HG02840 (cell line): ENCODE data around the gene B3GAT1.

Source experiments
- ATAC-seq: cut with Tn5 transposase; IDR thresholded peaks from one replicate; pipeline ENCODE4 v1.9.1; 2021; ENCODE audit warnings: mild to moderate bottlenecking, moderate library complexity, moderate number of reproducible peaks; ENCODE audit not compliant: unreplicated experiment, low FRiP score

B3GAT1 gene

DNA sequence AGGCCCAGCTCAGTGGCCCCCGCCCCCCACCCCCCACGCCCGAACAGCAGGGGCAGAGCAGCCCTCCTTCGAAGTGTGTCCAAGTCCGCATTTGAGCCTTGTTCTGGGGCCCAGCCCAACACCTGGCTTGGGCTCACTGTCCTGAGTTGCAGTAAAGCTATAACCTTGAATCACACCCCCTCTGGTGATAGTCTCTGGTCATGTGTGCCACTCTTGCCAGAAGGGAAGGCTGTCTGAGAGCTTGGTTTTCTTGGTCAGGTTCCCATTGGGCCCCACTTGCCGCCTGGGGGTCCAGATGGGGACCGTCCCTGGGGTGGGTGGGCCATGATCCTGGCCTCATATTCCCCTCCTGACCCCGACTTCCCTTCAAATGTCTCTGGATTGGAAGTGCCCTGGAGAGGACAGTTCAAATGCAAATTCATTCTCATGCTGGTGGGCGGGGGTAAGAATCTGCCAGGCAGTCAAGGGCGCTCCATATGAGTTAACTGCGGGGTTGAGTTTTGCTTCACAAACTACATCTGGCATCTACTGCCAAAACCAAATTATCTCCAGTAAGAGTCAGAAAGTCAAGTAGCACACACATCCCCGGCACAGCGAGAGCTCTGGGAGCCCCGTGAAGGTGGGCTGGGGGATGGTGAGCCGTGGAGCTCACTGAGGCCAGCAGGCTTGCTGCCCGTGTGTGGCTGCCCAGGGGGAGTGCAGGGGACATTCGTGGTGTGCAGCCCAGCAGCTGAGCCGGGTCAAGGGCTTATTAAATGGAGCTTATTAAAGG is 35.7 kb downstream of the B3GAT1 start:
- ATAC-seq: no peak

DNA sequence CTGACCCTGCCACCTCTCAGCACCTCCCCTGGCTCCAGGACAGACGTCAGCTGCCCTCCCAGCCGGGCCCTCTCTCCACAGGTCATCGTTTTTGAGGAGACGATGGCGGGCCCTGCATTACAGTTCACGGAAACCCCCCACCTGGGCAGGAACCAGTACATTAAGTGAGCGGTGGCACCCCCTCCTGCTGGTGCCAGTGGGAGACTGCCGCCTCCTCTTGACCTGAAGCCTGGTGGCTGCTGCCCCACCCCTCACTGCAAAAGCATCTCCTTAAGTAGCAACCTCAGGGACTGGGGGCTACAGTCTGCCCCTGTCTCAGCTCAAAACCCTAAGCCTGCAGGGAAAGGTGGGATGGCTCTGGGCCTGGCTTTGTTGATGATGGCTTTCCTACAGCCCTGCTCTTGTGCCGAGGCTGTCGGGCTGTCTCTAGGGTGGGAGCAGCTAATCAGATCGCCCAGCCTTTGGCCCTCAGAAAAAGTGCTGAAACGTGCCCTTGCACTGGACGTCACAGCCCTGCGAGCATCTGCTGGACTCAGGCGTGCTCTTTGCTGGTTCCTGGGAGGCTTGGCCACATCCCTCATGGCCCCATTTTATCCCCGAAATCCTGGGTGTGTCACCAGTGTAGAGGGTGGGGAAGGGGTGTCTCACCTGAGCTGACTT is 37.0 kb downstream of the B3GAT1 start:
- no peak for ATAC-seq

DNA sequence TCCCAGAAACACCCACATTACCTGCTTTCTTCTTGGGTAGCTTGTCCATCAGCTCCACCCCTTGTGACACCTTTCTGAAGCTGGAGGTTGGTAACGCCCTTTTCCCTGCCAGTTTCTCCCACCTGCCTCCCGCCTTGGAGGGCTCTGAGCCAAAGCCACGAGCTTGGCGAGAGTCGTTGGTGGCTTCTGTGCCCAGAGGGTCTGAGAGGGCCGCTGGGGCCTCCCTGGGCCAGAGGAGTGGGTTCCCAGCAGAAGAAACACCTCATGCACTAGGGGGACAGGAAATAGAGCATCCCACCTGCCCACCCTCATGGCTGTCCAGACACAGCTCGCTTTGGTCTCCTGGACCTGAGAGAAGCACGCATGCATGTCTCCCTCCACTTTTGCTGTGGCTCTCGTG is 37.9 kb downstream of the B3GAT1 start:
- no peak for ATAC-seq

DNA sequence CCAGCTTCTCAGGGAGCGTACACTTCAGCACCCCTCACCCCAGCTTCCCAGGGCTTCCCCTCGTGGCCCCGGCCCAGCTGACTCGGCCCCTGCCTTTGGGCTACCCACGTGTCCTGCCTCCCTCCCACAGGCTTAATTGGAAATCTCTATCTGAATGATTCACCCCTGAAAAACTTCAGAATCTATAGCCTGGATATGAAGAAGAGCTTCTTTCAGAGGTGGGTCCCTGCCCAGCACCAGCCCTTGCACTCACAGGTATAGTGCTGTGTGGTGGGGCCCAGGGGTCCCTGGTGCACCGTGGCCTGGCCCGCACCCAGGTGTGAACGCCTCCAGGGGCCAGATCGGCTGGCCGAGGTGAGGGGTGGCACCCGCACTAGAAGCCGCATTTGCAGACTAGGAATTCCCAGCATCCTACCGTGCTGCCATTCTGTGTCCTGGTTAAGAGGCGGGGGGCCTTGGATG is 38.4 kb downstream of the B3GAT1 start:
- no peak for ATAC-seq

DNA sequence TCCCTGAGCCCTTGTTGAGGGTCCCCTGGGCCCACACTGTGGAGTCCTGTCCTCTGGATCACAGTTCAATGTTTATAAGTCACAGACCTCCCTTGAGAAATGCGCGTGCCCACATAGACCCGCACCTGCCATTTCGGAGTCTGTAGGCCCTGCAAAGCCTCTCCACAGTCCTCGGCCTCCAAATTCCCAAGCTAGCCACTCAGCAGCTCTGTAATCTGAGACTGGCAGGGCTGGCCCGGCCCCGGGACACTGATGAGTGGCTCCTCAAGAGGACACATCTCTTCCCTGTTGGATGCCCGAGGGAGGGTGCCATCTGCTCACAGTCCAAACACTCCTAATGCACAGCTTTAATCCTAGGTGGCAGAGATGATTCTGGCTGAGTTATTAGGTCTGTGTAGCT is 39.1 kb downstream of the B3GAT1 start:
- no peak for ATAC-seq

DNA sequence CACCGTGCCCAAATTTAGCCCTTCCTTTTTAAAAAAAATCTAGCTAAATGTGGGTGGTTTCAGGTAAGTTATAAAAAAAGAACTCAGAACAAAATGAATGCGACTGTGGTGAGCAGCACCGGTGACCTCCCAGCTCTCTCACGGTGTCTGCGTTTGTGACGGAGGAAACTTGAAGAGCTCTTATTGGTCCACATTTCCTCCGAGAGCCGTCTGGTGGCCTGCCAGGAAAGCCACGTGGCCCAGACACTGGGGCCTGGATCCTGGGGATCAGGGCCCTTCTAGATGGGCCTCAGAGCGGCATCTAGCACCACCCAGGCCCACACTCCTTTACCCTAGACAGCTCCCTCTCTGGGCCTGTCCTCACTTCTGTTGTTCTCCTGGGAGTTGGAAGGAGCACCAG is 39.5 kb downstream of the B3GAT1 start:
- ATAC-seq: no peak

DNA sequence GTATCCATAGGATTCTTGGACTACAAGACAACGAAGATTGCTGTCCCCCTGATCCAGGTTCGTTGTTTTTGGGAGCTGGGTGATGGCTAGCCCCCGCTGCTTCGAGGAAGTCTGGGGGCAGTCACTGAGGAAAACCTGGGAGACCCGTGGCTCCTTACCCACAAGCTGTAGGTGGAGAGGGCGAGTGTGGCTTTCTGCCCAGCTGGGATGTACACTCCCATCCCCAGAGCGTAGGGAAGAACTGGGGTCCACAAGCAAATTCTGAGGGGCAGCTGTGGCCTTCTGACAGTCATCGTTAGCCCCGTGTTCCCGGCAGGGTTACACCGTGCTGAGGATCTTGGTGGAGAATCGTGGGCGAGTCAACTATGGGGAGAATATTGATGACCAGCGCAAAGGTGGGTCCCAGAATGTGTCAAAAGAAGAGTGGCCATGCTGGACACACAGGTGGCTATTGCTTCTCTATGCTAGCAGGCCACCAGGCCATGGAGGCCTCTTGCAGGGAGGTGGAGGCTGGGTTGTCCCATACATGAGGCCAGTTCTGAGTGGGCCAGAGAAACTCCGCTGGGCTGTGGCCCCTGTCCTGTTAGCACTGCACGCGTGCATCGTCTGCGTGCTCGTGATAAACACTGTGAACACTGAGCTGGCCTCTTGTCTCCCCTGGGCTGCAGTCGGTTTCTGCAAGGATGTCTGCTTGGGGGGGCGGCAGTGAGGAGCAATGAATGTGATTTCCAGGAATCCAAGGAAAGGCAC is 40.4 kb downstream of the B3GAT1 start:
- ATAC-seq: no peak

DNA sequence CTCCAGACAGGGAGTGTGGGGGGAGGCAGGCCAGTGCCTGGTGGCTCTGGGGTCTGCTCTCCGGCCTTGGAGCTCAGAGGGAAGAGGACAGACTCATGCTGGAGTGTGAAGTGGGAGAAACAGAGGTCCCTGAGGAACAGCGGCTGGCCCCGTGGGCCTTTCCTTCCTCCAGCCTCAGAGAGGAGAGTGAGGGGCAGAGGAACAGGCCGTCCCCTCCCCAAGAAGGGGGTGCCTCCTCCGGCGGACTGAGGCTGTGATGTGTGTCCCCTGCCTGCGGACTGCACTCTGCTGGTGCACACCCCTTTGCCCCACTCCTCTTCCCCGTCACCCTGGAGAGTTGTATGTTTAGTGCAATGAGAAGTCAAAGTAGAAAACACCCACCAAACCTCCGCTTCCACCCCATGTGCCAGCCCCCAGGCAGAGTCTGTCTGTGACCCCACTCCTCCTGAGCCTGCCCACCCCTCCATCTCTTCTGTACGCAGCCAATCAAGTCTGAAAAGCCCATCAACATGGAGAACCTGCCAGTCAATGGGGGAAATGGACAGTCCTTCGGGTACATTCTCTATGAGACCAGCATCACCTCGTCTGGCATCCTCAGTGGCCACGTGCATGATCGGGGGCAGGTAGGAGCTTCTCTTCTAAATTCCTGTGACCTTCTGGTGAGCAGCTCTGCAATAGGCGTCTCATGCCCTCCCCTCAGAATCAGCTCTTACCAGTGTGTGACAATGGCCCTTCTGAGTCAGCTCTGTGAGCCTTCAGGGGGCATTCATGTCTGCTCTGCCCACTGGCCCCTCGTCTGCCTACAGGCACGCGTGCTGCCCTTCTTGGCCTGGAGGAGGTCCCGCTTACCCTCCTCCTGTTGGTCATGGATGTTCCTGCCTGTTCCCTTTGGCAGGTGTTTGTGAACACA is 41.3 kb downstream of the B3GAT1 start:
- no peak for ATAC-seq

DNA sequence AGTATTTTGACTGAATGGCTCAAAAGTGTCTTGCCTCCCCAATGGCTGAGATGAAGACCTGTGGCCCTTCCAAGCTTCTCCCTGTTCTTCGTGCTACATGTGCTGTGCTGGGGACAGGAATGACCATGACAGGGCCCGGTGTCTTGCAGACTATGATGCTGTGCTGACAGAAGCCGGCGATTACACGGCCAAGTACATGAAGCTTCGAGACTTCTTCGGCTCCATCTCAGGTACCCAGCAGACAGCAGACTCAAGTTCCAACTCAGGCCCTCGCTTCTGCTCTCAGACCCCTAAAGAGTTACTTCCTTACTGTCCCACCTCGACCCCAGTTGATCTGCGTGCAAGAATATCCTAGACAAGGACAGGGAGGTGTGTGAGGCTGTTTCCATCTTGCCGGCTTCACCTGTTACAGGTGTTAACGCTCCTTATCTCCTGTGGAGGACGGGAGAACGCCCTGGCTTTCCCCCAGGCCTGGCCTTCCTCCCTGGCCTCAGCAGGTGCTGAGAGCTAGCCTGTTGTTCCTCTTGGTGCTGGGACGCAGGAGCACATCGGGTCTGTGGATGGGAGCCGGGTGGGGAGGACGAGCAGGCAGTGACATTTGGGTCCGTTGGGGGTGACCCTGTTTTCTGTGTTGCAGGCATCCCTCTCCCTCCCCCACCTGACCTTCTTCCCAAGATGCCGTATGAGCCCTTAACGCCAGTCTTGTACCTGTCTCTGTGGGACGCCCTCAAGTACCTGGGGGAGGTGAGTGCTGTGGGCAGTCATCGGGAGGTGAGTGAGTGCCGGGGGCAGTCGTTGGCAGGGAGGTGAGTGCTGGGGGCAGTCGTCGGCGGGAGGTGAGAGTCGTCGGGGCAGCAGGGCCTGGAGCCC is 42.2 kb downstream of the B3GAT1 start:
- ATAC-seq: no peak

DNA sequence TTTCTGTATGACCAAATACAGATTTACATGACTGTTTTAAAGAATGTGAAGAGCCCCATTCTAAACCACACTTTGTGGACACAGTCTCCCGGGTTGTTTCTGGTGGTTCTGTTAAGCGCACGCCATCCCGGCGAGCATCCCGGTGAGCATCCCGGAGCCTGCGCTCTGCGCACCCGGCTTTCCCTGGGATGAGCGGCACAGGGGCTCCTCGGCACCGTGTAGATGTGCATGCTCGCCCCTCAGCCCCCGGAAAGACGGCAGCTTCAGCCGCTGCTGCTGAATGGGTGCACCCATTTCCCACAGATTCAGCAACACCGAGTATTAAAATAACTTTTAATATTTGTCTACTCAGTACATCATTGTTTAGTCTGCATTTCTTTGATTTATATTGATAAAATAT is 44.3 kb downstream of the B3GAT1 start:
- ATAC-seq: no peak

DNA sequence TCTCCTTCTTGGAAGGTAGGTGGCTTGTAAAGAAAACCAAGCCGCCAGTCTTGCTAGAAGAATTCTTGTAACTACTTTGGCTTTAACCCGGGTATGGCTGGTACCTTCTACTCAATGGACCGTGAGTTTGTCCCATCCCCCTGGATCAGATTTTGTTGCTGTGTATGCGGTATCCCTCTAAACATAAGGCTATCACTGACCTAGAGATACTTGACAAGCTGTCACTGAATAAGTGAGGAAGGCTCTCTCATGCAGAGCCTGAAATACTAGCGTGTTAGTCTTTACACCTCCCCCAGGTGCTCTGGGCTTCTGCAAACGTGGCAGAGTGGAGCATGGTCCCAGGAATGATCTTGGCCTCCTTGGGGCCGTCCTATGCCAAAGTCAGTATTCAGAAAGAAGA is 45.8 kb downstream of the B3GAT1 start:
- ATAC-seq: no peak

DNA sequence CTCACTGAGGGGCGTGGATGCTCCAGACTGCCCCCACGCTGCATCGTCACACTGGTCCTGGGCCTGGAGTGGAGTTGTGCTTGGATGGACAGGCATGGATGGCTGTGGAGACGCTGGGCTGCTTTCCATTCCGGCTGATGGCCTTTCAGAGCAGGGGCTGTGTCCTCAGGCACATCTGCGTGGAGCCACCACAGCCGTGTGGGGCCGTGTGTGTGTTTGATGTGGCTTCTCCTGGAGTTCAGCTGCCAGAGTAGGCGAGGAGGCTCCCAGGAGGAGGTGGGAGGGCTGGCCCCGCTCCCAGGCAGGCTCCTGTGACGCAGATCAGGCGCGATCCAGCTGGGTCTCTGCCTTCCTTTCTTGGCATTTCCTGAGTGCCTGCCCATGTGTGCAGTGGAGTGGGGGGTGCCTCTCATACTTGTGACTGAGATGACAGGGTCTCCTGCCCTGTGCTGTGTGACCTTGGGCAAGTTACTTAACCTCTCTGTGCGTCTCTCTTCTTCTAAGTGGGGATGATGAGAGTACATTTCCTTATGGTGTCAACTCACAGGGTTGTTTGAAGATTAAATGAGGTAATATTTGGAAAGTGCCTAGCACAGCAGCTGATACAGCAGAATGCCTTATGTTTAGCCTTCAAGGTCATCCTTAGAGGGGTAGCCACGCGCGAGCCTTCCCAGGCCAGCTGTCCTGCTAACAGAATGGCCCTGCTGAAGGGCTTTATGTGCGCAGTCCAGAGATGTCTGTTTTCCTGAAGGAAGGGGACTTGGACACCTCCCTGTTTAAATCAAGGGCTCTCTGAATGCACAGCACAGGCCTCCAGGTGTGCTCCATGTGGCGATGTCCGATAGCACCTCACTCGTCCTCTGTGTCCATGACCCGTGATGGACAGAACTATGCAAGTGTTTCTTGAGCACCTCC is 46.8 kb downstream of the B3GAT1 start:
- no peak for ATAC-seq

DNA sequence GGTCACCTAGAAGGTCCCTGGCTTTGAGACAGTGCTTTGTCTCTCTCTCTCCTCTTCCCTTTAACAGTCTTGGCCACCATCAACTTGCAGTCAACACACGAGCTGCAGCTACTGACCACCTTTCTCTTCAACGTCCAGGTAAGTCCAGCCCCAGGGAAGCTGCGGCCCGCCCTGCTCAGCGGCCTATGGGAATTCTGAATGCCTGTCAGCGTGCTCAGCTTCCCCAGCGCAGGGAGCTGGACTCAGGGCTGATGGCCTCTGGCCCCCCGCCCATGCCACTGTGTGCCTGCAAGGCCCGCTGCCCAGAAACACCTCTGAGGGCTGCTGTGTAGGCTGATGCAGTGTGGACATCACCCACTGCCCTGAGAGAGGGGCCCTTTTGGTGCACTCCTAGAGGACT is 47.8 kb downstream of the B3GAT1 start:
- ATAC-seq: no peak

DNA sequence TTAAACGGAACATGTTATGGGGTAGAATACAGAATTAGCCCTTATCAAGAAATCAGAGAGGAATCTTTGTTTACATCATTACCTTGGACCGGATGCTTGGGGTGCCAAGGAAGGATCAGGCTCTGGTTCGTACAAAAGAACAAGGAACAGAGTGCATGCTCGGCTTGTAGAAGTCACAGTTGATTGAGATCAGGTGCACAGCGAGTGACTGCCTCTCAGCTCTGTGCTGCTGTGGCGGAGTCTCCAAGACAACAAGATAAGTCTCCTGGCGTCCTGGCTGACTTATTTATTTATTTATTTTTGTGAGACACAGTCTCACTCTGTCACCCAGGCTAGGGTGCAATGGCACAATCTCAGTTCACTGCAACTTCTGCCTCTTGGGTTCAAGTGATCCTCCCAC is 48.5 kb downstream of the B3GAT1 start:
- ATAC-seq: no peak

DNA sequence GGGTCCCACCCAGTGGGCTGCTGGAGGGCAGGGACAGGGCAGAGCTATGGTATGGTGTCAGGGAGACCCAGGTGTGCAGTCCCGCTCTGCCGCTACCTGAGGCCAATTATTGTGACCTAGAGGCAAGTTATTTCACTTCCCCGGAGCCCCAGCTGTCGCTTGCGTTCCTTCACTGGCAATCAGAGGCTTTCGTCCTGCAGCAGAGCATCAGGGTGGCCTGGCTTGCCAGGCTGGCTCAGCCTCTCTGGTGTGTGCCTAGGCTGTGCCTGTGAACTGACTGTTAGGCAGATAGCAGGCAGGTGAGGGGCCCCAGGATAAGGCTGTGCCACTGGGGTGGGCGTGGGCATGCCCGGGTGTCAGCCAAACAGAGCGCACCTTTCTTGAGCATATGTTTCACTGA is 48.9 kb downstream of the B3GAT1 start:
- no peak for ATAC-seq

DNA sequence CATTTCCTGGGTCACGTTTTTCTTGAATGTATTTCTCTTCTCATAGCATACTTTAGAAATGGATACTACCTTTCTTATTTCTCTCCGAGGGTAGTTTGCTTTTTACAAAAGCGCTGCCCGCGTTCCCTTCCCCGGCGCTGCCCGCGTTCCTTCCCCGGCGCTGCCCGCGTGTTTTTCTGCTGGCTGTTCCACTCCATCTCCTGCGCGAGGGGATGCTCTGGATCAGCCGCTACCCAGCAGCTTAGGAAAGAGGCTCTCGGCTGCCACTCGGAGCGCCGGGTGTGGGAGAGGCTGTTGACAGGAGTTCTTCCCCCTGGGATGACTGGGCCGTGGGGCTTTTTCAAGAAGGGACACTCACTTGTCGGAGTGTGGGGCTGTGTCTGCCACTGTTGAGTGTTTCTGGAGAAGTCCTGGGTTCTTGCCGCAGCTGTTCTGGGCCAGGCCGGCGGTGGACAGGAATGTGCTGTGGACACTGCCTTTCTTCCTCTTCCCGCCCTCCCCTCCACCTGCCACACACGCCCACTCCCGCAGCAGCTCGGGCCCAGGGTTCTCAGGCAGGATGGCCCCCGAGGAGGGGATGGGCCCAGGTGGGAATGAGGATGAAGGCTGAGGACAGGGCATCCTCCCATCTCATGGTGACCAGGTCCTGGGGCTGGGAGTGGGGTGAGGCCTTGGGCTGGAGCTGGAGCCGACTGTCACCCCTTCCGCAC is 49.7 kb downstream of the B3GAT1 start:
- ATAC-seq: no peak

DNA sequence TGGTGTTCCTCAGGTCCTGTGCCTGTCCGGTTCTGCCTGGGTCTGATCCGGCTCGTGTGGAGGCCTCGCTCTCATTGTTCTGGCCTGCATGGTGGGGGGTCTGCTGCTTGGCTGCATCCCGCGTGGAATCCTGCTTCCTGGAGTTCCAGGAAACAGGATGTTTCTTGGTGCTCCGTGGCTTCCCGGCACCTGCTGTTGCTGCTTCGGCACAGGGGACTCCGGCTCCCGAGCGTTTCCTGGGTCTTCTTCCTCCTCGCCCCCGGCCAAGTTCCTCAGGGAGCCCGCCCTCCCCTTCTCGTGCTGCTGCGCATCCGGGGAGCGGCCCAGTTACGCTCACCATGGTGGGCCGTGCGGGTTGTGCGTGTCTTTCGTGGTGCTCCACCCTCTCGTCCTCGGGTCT is 50.4 kb downstream of the B3GAT1 start:
- no peak for ATAC-seq
